ENCODE results near the gene FAM177B.

Gene FAM177B

GRCh38 chr1:222767152-222767571 is 30.2 kb downstream of the FAM177B start:
- Histone ChIP-seq H3K36me3 (replicated peaks; ENCODE audit: insufficient read depth, low read length) (no peaks in the 10 kb centered on the region), H4K20me1 (ENCODE audit: insufficient read depth, low read length) (no peaks in the 10 kb centered on the region), H2AFZ (ENCODE audit: low read length) (no peak overlapping the region), H3K9me3 (replicated peaks; ENCODE audit: insufficient read depth, low read length) (no peaks in the 10 kb centered on the region), H3F3A (ENCODE audit: insufficient read depth, low read length) (no peaks in the 10 kb centered on the region), H3K27ac (ENCODE audit: low read length) (no peak overlapping the region), H3K79me2 (ENCODE audit: low read length) (no peaks in the 10 kb centered on the region), H3K9me2 (replicated peaks; ENCODE audit: insufficient read depth, low read length) (no peaks in the 10 kb centered on the region), H3K9ac (ENCODE audit: low read length) (no peak overlapping the region), H3K27me3 (replicated peaks; ENCODE audit: insufficient read depth, low read length) (no peaks in the 10 kb centered on the region), H3K4me2 (ENCODE audit: low read depth, low read length) (no peak overlapping the region), H3K4me1 (ENCODE audit: low read length) (no peaks in the 10 kb centered on the region), H3K4me3 (ENCODE audit: low read length) (no peak overlapping the region)
- no peak for TF ChIP-seq CTCF (IDR thresholded peaks at IDR 0.05; ENCODE audit: low read length)
- no peak for TF ChIP-seq EZH2phosphoT487 (IDR thresholded peaks at IDR 0.05; ENCODE audit: low read length)
- no peak for TF ChIP-seq EZH2 (optimal IDR thresholded peaks at IDR 0.05; ENCODE audit: low read depth, low read length)
- no peak for DNase-seq

GRCh38 chr1:222768592-222768991 is 31.6 kb downstream of the FAM177B start:
- DNase-seq, result no peak
- no peak overlapping the region for H2AFZ ChIP-seq (ENCODE audit: low read length)
- no peaks in the 10 kb centered on the region for H4K20me1 ChIP-seq (ENCODE audit: insufficient read depth, low read length)
- H3K4me2 ChIP-seq (ENCODE audit: low read depth, low read length), result no peak overlapping the region
- no peaks in the 10 kb centered on the region for H3K9me2 ChIP-seq (replicated peaks; ENCODE audit: insufficient read depth, low read length)
- H3K79me2 ChIP-seq (ENCODE audit: low read length), result no peaks in the 10 kb centered on the region
- no peak overlapping the region for H3K27ac ChIP-seq (ENCODE audit: low read length)
- H3K27me3 ChIP-seq (replicated peaks; ENCODE audit: insufficient read depth, low read length), result no peaks in the 10 kb centered on the region
- peaks cover 3% of the 10 kb centered on the region for H3K4me1 ChIP-seq (ENCODE audit: low read length)
- peaks cover 10% of the 10 kb centered on the region; the same call in 1 of the 2 replicates for H3F3A ChIP-seq (ENCODE audit: insufficient read depth, low read length)
- no peak overlapping the region for H3K4me3 ChIP-seq (ENCODE audit: low read length)
- TF ChIP-seq EZH2 (optimal IDR thresholded peaks at IDR 0.05; ENCODE audit: low read depth, low read length) (no peak), EZH2phosphoT487 (IDR thresholded peaks at IDR 0.05; ENCODE audit: low read length) (no peak), CTCF (IDR thresholded peaks at IDR 0.05; ENCODE audit: low read length) (no peak)
- no peaks in the 10 kb centered on the region for H3K9me3 ChIP-seq (replicated peaks; ENCODE audit: insufficient read depth, low read length)
- H3K9ac ChIP-seq (ENCODE audit: low read length), result no peak overlapping the region
- no peaks in the 10 kb centered on the region for H3K36me3 ChIP-seq (replicated peaks; ENCODE audit: insufficient read depth, low read length)

GRCh38 chr1:222769181-222769580 is 32.2 kb downstream of the FAM177B start:
- TF ChIP-seq EZH2phosphoT487 (IDR thresholded peaks at IDR 0.05; ENCODE audit: low read length), result no peak
- no peak for TF ChIP-seq EZH2 (optimal IDR thresholded peaks at IDR 0.05; ENCODE audit: low read depth, low read length)
- peak; percentile 39 for TF ChIP-seq CTCF (IDR thresholded peaks at IDR 0.05; ENCODE audit: low read length)
- no peaks in the 10 kb centered on the region for H3K9me2 ChIP-seq (replicated peaks; ENCODE audit: insufficient read depth, low read length)
- H3K9ac ChIP-seq (ENCODE audit: low read length), result no peak overlapping the region
- H3K4me2 ChIP-seq (ENCODE audit: low read depth, low read length), result no peak overlapping the region
- H2AFZ ChIP-seq (ENCODE audit: low read length), result no peak overlapping the region
- no peaks in the 10 kb centered on the region for H3K36me3 ChIP-seq (replicated peaks; ENCODE audit: insufficient read depth, low read length)
- H3K9me3 ChIP-seq (replicated peaks; ENCODE audit: insufficient read depth, low read length), result no peaks in the 10 kb centered on the region
- no peak overlapping the region for H3K4me3 ChIP-seq (ENCODE audit: low read length)
- peaks cover 12% of the 10 kb centered on the region; the same call in 1 of the 2 replicates for H3F3A ChIP-seq (ENCODE audit: insufficient read depth, low read length)
- no peak for DNase-seq
- no peak overlapping the region for H3K27ac ChIP-seq (ENCODE audit: low read length)
- no peaks in the 10 kb centered on the region for H4K20me1 ChIP-seq (ENCODE audit: insufficient read depth, low read length)
- H3K79me2 ChIP-seq (ENCODE audit: low read length), result no peaks in the 10 kb centered on the region
- H3K27me3 ChIP-seq (replicated peaks; ENCODE audit: insufficient read depth, low read length), result no peaks in the 10 kb centered on the region
- H3K4me1 ChIP-seq (ENCODE audit: low read length), result peaks cover 4% of the 10 kb centered on the region
